GM21360 (cell line): Measurements from ENCODE around the gene POLL.

Experiments
- ATAC-seq: cut with Tn5 transposase; IDR thresholded peaks from one replicate; pipeline ENCODE4 v1.9.1; 2021; ENCODE audit warnings: mild to moderate bottlenecking, moderate library complexity; ENCODE audit not compliant: unreplicated experiment

POLL gene

DNA sequence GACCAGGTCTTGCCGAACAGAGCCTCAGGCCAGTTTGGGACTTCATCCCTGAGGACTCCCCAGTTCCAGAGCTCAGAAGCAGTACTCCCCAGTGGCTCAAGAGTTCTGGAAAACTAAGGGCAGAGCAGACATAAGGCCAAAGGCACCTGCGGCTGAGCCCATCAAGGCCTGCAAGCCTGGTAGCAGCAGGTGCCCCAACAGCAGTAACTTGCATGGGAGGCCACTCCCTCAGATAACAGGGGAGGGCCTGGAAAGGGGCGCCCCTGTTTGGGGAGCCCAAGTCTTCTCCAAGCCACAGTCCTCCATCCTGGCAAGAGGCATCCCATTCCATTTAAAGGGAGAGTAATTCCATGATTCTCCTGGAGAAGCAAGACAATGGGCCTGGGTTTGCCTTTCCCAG lies 13.0 kb downstream of the POLL start:
- ATAC-seq: no peak

DNA sequence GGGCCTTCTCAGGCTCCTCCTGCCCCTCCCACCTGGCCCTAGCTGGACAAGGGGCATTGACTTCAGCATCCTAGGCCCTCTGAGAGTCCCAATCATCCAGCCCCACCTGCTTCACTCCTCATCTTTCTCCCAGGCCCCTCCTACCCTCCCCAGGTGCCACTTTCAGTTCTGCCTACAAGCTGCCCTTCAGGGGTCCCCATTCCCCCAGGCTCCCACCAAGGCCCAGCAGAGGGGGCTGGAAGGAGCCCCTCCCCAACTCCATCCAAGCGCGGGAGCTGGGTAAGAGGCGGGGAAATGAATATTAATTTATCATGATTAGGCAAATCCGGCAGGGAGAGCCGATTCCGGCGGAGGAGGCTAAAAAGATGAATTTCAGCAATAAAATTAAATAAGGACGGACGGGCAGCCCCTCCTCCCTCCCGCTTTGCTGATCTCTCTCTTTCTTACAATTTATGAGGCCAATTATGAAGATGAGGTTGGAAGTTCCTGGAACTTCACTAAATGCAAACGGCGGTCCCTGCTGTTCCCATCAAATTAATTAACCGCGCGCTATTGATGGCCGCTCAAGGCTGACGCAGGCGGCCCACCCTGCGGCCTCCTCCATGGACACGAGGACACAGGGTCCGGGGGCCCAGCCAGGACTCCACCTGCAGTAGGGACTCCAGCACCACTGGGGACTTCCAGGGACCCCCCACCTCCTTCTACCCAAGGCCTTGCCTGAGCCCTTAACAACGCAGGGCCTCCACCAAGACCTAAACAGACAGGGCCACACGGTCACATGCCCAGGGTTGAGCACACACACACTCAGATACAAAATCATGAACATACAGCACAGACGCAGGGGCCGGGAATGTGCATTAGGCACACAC lies 13.9 kb downstream of the POLL start:
- ATAC-seq: no peak

- ATAC-seq: no peak
These were observed 15.3 kb downstream of the POLL start for GRCh38 chr10:101572785-101573184.

DNA sequence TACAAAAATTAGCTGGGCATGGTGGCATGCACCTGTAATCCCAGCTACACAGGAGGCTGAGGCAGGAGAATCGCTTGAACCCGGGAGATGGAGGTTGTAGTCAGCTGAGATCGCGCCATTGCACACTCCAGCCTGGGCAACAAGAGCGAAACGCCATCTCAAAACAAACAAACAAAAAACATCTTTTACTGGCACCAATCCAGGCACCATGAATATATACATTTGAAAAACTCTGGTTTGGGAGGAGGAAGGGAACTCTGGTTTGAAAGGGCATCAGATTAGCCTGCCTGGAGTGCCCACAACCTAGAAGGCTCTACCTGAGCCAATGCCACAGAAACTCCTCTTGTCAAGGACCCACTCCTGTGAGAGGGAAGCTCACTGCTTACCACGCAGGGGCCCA lies 15.9 kb downstream of the POLL start:
- ATAC-seq: no peak

DNA sequence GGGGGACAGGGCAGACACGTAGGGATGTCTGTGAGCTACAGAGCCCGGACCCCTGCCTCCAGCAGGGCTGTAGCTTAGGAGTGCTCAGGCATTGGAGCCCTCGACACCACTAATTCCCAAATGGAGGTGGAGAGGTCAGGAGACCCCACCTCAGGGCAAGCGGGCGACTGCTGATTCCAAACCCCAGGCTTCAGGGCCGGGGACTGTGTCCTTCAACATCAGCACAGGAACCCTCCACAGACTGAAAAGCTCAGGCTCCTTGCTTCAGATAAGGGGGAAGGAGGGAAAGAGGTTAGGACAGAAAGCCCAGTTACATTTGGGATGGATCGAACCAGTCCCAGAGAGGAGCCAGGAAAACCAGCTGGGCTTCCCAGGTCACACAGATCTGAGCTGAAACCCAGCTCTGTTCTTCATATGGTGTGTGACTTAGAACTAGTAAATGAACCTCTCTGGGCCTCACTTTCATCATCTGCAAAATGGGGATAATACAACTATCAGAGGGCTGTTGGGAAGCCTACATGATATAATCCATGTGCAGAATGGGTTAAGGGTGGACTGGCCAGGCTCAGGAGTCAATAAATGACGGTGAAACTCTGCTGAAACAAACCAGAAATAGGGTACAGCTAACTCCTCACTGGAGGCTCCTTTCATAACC lies 16.7 kb downstream of the POLL start:
- ATAC-seq: no peak

DNA sequence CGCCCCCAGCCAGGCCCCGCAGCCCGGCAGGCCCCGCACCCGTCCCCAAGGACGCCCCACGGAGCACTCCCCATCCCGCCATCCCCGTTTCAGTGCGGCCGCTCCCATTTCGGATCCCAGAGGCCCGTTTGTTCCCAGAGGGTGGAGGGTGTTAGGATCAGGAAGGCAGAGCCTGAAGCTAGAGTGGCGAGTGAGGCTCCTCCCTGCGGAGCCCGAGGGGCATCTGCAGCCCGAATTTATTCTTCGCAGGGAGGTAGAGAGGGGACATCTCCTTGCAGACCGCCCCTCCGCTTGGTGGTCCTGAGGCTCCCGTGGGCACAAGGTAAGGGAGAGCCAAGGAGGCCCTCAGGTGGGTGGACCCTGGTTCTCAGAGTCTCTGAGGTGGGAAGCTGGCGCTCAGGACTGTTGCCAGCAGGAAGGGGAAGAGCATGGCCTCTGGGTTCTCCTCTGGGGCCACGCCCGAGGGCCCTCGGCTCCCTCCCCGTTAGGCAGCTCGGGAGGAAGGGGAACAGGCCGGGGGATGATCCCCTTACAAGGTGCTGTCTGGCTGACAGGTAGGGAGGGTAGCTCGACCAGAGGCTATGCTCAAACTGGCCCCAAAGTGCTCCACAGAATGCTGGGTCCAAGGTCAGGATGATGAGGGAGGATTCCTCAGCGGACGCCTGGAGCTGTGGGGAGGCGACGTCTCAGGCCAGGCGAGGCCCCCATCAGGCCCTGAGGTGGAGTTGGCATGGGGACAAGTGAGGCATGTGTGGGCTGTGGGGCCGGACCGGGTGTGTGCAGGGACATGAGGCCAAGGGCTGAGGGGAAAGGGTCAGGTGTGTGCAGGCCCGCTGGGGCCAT lies 17.4 kb downstream of the POLL start:
- ATAC-seq: no peak

DNA sequence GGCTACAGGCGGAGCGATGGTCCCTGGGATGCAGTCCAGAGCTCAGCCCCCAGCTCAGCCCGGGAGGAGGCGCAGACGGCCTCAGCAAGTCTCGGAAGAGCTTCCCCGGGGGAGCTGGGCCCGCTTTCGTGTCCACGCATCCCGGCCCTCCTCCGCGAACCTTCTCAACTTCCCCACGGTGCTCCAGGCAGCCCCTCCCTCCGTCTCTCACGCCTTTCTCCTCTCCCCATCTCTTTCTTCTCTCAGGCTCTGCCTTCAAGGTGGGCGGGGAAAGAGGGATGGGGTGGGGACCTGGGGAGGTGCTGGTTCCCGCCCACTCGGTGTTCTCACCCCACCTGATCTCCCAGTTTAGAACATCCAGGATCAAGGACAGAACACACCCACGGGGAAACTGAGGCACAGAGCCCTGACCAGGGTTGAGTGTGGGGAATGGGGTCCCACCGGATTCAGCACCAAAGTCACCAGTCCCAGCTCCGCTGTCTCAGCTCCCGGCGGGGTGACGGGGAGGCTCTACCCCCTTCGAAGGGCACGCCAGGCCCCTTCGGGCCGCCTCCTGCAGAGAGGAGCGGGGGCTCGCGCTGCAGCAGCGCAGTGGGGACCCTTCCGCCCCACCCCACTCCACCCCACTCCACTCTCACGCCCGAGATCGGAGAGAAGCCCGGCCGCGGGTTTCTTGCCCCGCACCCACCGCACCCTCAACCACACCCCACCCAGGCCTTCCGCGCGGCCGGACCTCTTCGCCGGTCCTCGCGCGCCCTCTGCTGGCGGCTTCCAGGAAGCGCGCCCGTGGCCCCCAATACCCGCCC lies 18.2 kb downstream of the POLL start:
- ATAC-seq: peak; percentile 69

DNA sequence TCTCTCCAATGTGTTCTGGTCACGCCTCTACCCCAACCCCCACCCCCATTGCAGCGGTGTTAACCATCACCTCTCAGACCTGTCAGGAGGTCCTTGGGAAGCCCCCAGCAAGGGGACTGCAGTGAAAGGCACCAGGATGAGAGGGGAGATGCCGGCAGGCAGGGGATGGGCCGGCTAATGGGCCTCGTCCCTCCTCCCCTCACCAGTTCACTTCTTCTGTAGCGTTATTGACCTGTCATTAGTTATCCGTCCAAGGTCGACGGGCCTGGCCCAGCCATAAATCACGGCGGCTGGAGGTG lies 18.8 kb downstream of the POLL start:
- ATAC-seq: no peak

GRCh38 chr10:101568054-101568745 lies 19.9 kb downstream of the POLL start:
- ATAC-seq: no peak

DNA sequence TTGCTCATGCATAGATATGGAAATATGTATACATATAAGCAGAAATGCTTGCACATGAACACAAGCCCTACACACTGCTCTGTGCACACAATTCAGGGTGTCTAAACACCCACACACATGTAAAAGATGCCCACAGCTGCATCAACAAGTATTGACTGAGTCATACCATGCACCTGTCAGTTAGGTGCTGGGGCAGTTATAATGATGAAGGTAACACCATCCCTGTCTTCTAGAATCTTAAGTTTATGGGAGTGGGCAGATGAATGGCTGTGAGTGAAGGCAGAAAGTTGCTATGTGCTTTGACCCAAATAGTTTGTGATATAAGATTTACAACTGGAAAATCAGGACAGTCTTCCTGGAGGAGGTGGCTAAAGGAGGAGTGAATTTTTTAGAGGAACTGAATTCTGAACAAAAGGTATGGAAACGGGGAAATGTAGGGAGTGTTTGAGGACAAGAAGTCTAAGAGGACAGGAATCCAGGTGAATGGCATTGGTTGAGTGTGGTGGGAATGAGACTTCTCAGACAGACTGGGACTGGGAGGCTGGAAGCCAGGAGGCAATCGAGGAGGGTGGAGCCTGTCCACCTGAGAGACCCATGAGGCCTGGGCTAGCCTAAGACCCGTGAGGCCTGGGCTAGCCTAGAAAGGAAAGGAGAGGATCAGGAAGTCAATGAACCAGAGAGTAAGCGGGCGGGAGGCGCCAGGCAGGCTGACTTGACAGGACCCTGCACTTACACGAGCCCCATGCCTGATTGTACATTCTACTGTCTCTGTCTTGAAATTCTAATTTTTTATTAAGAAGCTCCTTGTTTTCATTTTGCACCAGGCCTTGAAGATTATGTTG lies 20.7 kb downstream of the POLL start:
- no peak for ATAC-seq

DNA sequence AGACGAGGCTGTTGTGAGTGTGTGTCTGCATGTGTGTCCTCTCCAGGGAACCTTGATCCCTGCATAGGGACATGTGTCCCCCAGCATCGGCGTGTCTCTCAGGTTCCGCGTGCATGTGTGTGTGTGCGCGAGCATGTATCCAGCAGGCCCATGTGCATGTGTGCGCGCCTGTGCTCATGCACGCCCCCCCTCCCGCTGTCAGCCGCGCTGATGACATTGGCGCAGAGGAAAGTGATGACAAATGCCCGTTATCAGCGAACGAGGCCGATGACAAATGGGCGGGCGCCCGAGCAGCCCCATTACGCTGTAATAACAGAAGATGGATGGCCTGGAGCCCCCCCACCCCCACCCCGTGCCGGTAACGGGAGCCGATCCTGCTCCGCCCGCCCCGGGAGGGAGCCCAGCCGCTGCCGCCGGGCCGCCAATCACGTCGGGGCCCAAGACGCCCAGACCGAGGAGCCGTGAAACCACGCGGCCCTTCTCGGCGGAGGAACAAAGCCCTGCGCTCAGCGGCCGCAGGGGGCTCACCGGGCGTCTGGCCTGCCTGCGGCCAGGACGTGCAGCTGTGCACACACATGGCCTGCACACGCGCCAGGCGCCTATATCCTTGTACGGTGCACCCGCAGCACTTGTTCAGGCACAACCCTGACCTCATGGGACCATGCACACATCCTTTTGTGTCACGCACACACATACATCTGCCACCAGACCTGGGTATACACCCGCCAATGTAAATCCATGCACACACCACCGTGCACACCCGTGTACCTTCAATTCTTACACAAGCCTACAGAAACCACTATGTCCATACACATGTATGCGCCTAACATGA lies 21.5 kb downstream of the POLL start:
- ATAC-seq: no peak

DNA sequence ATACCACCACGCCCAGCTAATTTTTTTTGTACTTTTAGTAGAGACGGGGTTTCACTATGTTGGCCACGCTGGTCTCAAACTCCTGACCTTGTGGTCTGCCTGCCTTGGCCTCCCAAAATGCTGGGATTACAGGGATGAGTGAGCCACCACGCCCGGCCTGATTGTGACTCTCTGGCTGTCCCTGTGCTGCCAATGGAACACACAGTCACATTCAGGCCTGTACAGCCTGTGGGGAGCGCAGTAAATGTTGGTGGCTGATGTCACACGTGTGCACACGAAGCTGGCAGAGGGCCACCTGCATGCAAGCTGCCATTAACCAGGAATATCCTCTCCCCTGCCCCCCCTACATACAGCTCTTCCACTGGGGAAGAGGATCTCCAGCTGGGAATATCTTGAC lies 22.1 kb downstream of the POLL start:
- ATAC-seq: no peak

DNA sequence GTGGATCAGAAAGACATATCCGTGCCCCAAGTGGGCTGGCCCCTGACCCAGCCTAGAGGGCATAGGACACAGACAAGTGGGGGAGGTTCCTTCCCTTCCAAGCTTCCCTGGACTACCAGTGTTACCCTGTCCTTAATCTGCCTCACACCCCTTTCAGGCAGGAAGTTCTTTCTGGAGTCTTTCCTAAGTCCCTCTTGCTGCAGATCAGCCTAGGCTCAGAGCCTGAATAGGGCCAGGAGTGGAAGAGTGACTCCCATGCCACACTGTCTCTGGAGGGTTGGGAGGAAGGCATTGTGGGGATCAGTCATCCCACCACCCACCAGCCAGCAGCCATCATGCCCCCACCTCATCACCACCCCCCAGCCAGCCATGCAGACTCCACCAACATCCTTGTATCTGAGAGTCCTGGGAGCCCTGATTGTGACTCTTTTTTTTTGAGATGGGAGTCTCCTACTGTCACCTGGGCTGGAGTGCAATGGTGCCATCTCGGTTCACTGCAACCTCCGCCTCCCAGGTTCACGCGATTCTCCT lies 22.6 kb downstream of the POLL start:
- no peak for ATAC-seq

GRCh38 chr10:101564490-101564991 lies 23.5 kb downstream of the POLL start:
- ATAC-seq: no peak

DNA sequence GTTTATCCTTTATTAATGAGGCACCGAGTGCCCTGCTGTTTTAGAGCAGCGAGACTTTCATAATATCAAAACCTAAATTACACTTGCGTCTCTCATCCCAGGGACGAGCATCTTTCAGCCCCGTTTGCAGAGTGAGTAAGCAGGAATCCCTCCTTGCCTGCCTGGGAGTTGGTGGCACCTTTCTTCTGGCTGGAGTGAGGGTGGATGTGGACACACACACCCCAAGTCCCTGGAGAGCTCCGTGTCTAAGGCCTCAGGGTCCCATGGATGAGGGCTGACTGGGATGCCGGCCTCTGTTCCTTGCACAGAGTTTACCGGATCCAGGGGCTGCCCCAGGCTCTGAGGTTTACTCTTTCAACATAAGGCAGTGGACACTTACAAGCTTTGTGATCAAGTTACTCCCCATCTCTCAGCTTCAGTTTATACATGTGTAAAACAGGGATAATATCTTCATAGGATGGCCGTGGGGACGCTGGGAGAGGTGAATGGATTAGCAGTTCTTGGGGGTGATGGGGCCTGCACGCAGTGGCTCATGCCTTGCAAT lies 24.5 kb downstream of the POLL start:
- ATAC-seq: no peak

- ATAC-seq: no peak
These were observed 25.1 kb downstream of the POLL start for GRCh38 chr10:101563007-101563406.

DNA sequence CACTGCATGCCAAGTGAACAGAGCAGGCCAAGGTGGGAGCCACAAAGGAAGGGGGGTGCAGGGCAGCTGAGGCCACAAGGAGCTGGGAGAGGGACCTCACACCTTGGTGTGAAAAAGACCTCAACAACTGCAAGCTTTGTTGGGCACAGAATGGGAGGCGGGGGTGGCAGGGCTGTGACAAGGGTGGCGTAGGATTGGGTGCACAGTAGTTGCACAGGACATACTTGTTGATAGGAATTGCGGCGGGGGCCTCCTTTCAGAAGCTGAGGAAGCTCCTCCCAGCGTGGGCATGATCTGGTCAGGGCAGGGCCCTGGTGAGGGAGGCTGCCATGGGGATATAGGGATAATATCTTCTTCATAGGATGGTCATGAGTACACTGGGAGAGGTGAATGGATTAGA lies 25.8 kb downstream of the POLL start:
- no peak for ATAC-seq
